GM21447 (cell line): ENCODE data around the gene ARL6IP1.
"Not testable (repeated sequence)": the region's sequence is repeated elsewhere in the genome, so short reads cannot be mapped to it uniquely, and the experiment has no call there.

Experiments
- ATAC-seq: cut with Tn5 transposase; IDR thresholded peaks from one replicate; pipeline ENCODE4 v1.9.1; 2021; ENCODE audit not compliant: unreplicated experiment

Gene ARL6IP1

GRCh38 chr16:18800293-18800692 is 1.1 kb downstream of the ARL6IP1 start:
- no peak for ATAC-seq

DNA sequence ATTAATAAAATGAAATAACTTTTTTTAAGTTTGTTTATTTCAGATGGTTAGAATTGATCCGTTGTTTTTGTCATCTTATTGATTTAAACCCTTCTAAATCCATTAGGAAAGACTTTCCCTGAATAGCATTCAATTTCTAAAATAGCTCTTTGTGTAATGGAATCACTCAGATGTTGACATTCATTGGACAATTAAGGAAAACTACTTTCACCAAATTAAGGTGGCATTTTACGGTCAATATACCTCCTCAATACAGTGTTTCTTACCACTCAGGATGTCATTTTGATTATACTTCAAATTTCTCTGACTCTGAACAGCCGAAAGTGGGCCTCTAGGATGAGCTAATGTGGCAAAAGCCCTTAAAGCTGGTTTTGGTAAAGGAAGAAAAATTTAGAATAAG is 1.8 kb downstream of the ARL6IP1 start:
- ATAC-seq, result no peak

DNA sequence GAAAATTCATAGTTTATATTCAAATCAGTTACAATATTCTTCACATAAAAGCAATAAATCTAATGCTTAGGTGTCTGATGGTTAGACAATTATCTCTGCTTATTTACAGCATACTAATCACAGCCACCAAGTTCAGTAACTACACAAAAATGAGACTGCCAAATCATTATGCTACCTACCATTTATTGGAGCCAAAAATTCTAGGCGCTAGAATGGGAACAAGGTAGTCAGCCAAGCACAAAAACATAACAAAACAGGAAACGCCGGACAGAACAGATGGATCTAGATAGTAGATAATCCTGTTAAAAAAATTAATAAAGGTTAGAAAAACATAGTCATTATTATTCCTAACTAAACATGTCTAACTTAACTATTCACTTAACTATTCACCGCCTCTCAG is 3.6 kb downstream of the ARL6IP1 start:
- no peak for ATAC-seq

DNA sequence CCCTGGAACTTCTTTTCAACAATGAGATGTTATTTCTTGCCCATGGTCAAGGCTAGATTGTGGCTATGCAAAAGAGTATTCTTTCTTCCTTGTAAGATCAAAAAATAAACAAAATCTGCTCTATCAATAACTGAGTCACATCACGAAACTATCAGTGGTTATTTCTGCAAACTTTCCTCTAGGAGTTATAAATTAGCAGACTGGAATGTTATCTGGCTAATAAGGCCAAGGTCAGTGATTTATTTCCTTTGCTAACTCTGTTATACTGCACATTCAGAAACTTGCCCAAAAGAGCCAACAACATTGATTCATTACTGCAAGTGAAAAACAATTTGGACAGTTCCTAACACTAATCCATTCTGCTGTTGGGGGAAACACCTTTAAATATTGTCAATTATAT is 5.0 kb downstream of the ARL6IP1 start:
- ATAC-seq, result no peak

GRCh38 chr16:18792836-18793433 is 8.4 kb downstream of the ARL6IP1 start:
- no peak for ATAC-seq

GRCh38 chr16:18789850-18790706 is 11.3 kb downstream of the ARL6IP1 start, which contains the start of gene RPS15A:
Gene RPS15A (minus strand): TSS chr16:18790334. CDS start chr16:18789113, 1,221 bp downstream.
- ATAC-seq, result peak; percentile 91

- no peak for ATAC-seq
Observed at GRCh38 chr16:18789515-18789849, 11.9 kb downstream of the ARL6IP1 start.

- no peak for ATAC-seq
Observed at GRCh38 chr16:18788828-18789514, 12.4 kb downstream of the ARL6IP1 start.

GRCh38 chr16:18784917-18785623 is 16.3 kb downstream of the ARL6IP1 start:
- no peak for ATAC-seq

DNA sequence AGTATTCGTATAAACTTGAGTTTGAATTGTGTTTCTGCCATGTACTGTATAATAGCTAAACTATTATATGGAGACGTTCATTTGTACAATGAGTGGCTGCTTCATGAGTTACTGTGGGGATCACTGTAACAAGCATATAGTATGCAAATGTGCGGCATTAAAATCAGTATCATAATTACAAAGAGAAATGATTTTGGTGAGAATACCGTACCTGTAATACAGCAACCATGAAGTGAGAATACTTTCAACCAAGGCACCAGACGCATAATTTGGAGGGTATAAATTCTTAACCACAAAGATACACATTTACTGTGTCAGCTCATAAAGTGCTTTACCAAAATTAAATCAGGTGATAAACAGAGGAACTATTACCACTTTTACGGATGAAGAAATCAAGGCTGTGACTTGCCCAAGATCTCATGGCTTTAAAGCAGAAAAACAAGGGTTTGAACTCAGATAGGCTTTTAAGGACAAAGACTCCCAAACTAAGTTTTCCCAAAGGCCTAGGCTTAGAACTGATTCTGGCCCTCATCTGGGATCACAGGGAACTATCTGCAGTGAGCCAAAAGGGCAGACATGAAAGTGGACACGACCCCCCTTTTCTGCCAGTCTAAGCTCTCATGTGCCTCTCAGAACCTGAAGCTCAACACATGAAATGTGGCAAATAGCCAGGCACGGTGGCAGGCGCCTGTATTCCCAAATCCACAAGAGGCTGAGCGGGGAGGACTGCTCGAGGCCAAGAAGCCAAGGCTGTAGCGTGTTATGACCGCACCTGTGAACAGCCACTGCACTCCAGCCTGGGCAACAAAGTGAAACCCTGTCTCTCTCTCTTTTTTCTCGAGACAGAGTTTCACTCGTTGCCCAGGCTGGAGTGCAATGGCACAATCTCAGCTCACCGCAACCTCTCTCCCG is 17.7 kb downstream of the ARL6IP1 start:
- no peak for ATAC-seq

- no peak for ATAC-seq
Observed at GRCh38 chr16:18782697-18783429, 18.5 kb downstream of the ARL6IP1 start.

DNA sequence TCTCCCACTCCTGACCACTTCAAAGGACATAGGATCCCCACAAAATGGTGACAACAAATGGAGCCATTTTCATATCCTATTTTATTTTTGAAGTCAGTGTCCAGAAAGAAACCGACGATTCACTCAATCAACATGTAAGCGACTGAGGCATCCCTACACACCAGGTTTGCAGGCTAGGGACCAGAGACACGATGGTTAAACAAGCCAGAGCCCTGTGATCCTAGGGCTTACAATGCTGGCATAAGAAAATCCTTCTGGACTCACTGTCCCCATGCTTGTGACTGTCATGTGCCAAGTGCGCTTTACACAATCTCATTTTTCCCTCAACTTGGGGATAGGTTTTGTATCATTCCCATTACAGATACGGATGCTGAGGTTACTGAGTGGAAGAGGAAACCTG is 20.1 kb downstream of the ARL6IP1 start:
- ATAC-seq, result not testable (repeated sequence)

DNA sequence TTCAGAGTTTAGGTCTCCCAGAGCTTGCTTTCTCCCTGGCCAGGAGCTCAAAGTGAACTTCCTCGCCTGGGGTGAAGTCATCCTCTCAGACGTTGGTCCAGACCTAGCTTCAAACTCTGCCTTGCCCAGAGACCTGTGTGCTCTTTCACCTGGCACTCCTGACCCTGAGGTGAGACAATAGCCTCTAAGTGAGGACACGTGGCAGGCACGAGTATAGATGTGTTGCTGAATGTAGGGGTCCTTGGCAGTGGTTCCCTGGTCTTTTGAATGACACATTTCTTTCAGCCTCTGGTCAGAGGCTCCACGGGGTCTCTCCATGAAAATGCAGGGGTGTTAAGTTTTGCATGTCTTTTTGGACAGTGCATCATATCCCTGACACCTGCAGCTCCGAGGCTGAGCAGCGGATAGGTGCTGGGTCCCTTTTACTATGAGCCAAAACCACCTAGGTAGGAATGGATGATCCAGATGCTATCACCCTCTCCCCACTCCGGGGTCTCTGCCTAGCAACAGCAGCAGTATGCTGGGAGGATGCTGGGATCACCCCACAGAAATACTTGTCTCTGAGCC is 20.8 kb downstream of the ARL6IP1 start:
- ATAC-seq, result not testable (repeated sequence)

DNA sequence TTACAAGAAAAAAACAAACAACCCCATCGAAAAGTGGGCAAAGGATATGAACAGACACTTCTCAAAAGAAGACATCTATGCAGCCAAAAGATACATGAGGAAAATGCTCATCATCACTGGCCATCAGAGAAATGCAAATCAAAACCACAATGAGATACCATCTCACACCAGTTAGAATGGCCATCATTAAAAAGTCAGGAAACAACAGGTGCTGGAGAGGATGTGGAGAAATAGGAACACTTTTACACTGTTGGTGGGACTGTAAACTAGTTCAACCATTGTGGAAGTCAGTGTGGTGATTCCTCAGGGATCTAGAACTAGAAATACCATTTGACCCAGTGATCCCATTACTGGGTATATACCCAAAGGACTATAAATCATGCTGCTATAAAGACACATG is 23.7 kb downstream of the ARL6IP1 start:
- not testable (repeated sequence) for ATAC-seq

- not testable (repeated sequence) for ATAC-seq
Observed at GRCh38 chr16:18776334-18776733, 25.0 kb downstream of the ARL6IP1 start.

- ATAC-seq, result not testable (repeated sequence)
Observed at GRCh38 chr16:18774651-18775050, 26.7 kb downstream of the ARL6IP1 start.

DNA sequence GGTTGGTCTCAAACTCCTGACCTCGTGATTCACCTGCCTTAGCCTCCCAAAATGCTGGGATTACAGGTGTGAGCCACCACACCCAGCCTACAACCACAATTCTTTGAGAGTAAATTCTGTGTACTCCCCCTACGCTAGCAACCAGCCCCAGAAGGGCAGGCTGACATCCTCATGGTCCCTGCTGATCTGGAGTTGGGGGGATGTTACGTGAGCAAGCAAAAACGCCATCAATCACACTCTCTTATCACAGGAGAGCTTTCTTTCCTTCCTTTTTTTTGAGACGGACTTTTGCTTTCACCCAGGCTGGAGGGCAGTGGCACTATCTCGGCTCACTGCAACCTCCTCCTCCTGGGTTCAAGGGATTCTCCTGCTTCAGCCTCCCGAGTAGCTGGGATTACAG is 29.2 kb downstream of the ARL6IP1 start:
- ATAC-seq, result not testable (repeated sequence)

DNA sequence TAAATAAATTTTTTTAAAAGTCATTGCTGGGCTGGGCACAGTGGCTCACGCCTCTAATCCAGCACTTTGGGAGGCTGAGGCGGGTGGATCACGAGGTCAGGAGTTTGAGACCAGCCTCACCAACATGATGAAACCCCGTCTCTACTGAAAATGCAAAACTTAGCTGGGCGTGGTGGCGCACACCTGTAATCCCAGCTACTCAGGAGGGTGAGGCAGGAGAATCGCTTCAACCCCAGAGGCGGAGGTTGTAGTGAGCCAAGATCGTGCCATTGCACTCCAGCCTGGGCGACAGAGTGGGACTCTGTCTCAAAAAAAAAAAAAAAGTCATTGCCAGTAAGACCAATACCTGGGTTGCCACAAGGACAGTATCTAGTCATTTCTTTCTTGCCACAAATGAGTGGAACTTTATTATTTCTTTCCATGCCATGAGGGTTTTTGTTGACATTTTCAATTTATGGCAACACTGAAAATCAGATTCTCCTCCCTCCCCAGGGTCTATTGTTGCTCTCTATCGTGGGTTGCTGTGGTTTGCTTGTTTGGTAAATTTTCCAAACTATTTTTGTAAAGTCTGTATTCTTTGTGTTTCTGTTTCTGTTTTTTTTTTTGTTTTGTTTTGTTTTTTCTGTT is 30.9 kb downstream of the ARL6IP1 start:
- ATAC-seq, result not testable (repeated sequence)

DNA sequence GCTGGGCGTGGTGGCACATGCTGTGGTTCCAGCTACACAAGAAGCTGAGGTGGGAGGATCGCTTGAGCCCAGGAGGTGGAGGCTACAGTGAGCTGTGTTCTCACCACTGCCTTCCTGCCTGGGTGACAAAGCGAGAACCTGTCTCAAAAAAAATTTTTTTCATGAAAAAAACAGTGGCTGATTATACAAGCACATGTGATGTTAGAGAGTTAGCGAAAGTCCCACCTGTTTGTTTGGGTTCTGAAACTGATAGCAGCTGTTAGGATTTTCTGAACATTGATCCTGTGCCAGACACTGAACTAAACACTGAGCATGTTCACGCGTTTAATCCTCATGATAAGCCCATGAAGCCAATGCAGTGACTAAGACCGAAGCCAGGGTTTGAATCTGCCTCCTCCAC is 34.1 kb downstream of the ARL6IP1 start:
- peak; percentile 68 for ATAC-seq
